H1 (cell line): Measurements from ENCODE around the gene XKR7. TPM values are rescaled to one million over a fixed set of nuclear protein-coding genes. Genes with fewer than 3 reads are reported as not detected.

Experiments
- BACH1 ChIP-seq: IDR thresholded peaks from 2 replicates; pipeline ENCODE4 v1.6.1; 2012; ENCODE audit warnings: low read length, improper control_type of control experiment
- KDM5A ChIP-seq: fragments of 200-600 bp; IDR thresholded peaks from 2 replicates; pipeline ENCODE4 v1.7.1; 2012; ENCODE audit warnings: mild to moderate bottlenecking, low read length, inconsistent platforms, mixed read lengths
- SP1 ChIP-seq: IDR thresholded peaks from 2 replicates; pipeline ENCODE4 v1.6.1; 2011; ENCODE audit warnings: low read depth, low read length
- YY1 ChIP-seq: IDR thresholded peaks from 2 replicates; pipeline ENCODE4 v1.6.1; 2011; ENCODE audit warnings: low read depth, mild to moderate bottlenecking, low read length
- polyA plus RNA-seq, 7 experiments: library from polyadenylated mRNA; depleted of rRNA in 3 of 7; stranded (reverse) in 5 of 7; unstranded in 2 of 7; fragments of >200 nt in 5 of 7; fragments of 200-250 nt in 2 of 7; gene quantifications; 1 replicate in 5 of 7; 2 replicates in 1 of 7; 4 replicates in 1 of 7; pipeline versions ENCODE4 v1.2.1 to v1.2.3, GENCODE V29; 2011 to 2013; ENCODE audit warnings: missing spikeins in 2 of 7, mixed read lengths in 2 of 7
- total RNA-seq: library from RNA; stranded (reverse); fragmentation: NEBNext Ultra II Directional; extraction: Animal tissue kit (Norgen Biotek cat#: 25700); gene quantifications from 2 replicates; pipeline ENCODE4 v1.2.1, GENCODE V29; 2021
- TF ChIP-seq, protein P1 (sequence below): IDR thresholded peaks from 2 replicates; pipeline ENCODE4 v1.6.1; 2012; ENCODE audit warnings: inconsistent platforms

XKR7 gene
- total and polyA plus RNA-seq, 2 of the 8 experiments (the other 6 are each of a cell fraction or from before 2014, with no cell fraction given), result 1.8 to 2.4 TPM

DNA sequence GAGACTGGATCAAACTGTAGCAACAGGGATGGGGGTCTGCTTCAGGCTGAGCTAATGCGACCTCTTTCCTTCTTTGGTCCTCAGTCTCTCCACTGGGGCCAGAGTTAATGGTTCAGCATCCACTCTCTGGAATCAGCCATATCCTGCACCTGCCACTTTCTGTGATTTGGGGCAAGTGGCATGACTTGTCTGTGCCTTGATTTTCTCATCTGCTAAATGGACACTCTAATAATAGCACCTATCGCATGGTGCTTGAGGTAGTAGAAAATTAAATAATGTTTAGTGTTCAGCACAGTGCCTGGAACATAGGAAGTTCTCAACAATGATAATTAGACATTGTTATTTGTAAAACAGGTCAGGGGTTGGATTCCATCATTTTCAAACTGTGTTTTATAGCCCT lies 6.3 kb downstream of the XKR7 start (continued):
- TF ChIP-seq SP1, result no peak
- TF ChIP-seq BACH1, result no peak
- TF ChIP-seq, protein P1, sequence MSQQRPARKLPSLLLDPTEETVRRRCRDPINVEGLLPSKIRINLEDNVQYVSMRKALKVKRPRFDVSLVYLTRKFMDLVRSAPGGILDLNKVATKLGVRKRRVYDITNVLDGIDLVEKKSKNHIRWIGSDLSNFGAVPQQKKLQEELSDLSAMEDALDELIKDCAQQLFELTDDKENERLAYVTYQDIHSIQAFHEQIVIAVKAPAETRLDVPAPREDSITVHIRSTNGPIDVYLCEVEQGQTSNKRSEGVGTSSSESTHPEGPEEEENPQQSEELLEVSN, result no peak
- TF ChIP-seq YY1, result no peak
- no peak for TF ChIP-seq KDM5A
